ENCODE data around the gene CDC42SE1. TPM values are rescaled to one million over a fixed set of nuclear protein-coding genes. Genes with fewer than 3 reads are reported as not detected.

The CDC42SE1 gene
- total and polyA plus RNA-seq, 8 donors = 22.0 to 54.5 (median 30.5) TPM

GRCh38 chr1:151067185-151067584 lies 7.8 kb upstream of the CDC42SE1 start:
- FAIRE-seq (no peak), DNase-seq (peak in 1 of 6 donors; percentile 3), ATAC-seq (no peak)
- Histone ChIP-seq H3K27ac (no peak overlapping the region), H3K9me3 (no peaks in the 10 kb centered on the region), H3K4me3 (no peak overlapping the region), H3K4me1 (peaks cover 3 to 6% (median 5%) of the 10 kb centered on the region in 3 donors), H3K27me3 (no peaks in the 10 kb centered on the region), H3K36me3 (no peaks in the 10 kb centered on the region)
- intact Hi-C loops (cut with DNase I) = no loop called here
- TF ChIP-seq, protein P1, sequence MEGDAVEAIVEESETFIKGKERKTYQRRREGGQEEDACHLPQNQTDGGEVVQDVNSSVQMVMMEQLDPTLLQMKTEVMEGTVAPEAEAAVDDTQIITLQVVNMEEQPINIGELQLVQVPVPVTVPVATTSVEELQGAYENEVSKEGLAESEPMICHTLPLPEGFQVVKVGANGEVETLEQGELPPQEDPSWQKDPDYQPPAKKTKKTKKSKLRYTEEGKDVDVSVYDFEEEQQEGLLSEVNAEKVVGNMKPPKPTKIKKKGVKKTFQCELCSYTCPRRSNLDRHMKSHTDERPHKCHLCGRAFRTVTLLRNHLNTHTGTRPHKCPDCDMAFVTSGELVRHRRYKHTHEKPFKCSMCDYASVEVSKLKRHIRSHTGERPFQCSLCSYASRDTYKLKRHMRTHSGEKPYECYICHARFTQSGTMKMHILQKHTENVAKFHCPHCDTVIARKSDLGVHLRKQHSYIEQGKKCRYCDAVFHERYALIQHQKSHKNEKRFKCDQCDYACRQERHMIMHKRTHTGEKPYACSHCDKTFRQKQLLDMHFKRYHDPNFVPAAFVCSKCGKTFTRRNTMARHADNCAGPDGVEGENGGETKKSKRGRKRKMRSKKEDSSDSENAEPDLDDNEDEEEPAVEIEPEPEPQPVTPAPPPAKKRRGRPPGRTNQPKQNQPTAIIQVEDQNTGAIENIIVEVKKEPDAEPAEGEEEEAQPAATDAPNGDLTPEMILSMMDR (IDR thresholded peaks at IDR 0.05) = no peak
- WGBS, 2 donors = 73% methylated on average over 4 of the region's 4 CpGs

GRCh38 chr1:151065089-151065645 lies 5.7 kb upstream of the CDC42SE1 start:
- FAIRE-seq = no peak
- intact Hi-C loops (cut with DNase I) = no loop called here
- Histone ChIP-seq H3K27ac (no peak overlapping the region), H3K36me3 (no peaks in the 10 kb centered on the region), H3K9me3 (no peaks in the 10 kb centered on the region), H3K27me3 (no peaks in the 10 kb centered on the region), H3K4me1 (peaks cover 0 to 5% (median 0%) of the 10 kb centered on the region in 3 donors), H3K4me3 (no peak overlapping the region)
- TF ChIP-seq, protein P1 (IDR thresholded peaks at IDR 0.05) = no peak
- no peak for ATAC-seq
- DNase-seq = no peak

- Histone ChIP-seq H3K36me3 (no peaks in the 10 kb centered on the region), H3K27ac (no peak overlapping the region), H3K4me1 (peaks cover 0 to 6% (median 5%) of the 10 kb centered on the region in 3 donors), H3K9me3 (no peaks in the 10 kb centered on the region), H3K27me3 (no peaks in the 10 kb centered on the region), H3K4me3 (no peak overlapping the region)
- intact Hi-C loops (cut with DNase I) = no loop called here
- 67 to 69% methylated on average over 3 of the region's 3 CpGs for WGBS, 2 donors
- no peak for FAIRE-seq
- no peak for DNase-seq
- TF ChIP-seq, protein P1 (IDR thresholded peaks at IDR 0.05) = no peak
- no peak for ATAC-seq
Measured at GRCh38 chr1:151062741-151063371, 3.4 kb upstream of the CDC42SE1 start.

GRCh38 chr1:151061704-151062103 lies 2.3 kb upstream of the CDC42SE1 start:
- Histone ChIP-seq H3K4me3 (no peak overlapping the region), H3K36me3 (no peaks in the 10 kb centered on the region), H3K4me1 (peaks cover 6 to 12% (median 10%) of the 10 kb centered on the region in 3 donors), H3K27ac (no peak overlapping the region), H3K27me3 (no peaks in the 10 kb centered on the region), H3K9me3 (no peaks in the 10 kb centered on the region)
- 77 to 91% methylated on average over 2 of the region's 2 CpGs for WGBS, 2 donors
- DNase-seq = no peak
- ATAC-seq = no peak
- TF ChIP-seq, protein P1 (IDR thresholded peaks at IDR 0.05) = no peak
- no peak for FAIRE-seq
- intact Hi-C loops (cut with DNase I) = no loop called here
